GM20000 (cell line): ENCODE data around the gene CSNK1G2.

ENCODE experiments used
- DNase-seq: peaks from one replicate; pipeline ENCODE4 v3.0.0; 2012; ENCODE audit warnings: low spot score
- CTCF ChIP-seq: IDR thresholded peaks from 2 replicates; pipeline ENCODE4 v1.5.1; 2012; ENCODE audit warnings: mild to moderate bottlenecking, control low read depth; ENCODE audit errors: extremely low read depth, missing control alignments

The CSNK1G2 gene

GRCh38 chr19:1953441-1954094 is 12.6 kb downstream of the CSNK1G2 start:
- no peak for TF ChIP-seq CTCF
- DNase-seq, result no peak

- TF ChIP-seq CTCF, result no peak
- no peak for DNase-seq
These were observed 13.6 kb downstream of the CSNK1G2 start for GRCh38 chr19:1954532-1954933.

- no peak for DNase-seq
- TF ChIP-seq CTCF, result no peak
These were observed 14.5 kb downstream of the CSNK1G2 start for GRCh38 chr19:1955171-1956121.

- TF ChIP-seq CTCF, result no peak
- DNase-seq, result no peak
These were observed 15.1 kb downstream of the CSNK1G2 start for GRCh38 chr19:1956122-1956494.

GRCh38 chr19:1956868-1957492 is 16.0 kb downstream of the CSNK1G2 start:
- no peak for TF ChIP-seq CTCF
- DNase-seq, result no peak

- DNase-seq, result no peak
- no peak for TF ChIP-seq CTCF
These were observed 16.7 kb downstream of the CSNK1G2 start for GRCh38 chr19:1957562-1958248.
